GM18507 (cell line): ENCODE results near the gene CST7.
"Not testable (repeated sequence)": the region's sequence is repeated elsewhere in the genome, so short reads cannot be mapped to it uniquely, and the experiment has no call there.

Experiments
- DNase-seq: peaks from one replicate; pipeline ENCODE4 v3.0.0; 2011; ENCODE audit warnings: low read depth; ENCODE audit not compliant: insufficient read length; ENCODE audit errors: extremely low spot score
- FAIRE-seq: peaks from 2 replicates; lab custom pipeline; 2011; peaks lifted over from hg19 to GRCh38; lab: Jason Lieb, UNC

The CST7 gene

DNA sequence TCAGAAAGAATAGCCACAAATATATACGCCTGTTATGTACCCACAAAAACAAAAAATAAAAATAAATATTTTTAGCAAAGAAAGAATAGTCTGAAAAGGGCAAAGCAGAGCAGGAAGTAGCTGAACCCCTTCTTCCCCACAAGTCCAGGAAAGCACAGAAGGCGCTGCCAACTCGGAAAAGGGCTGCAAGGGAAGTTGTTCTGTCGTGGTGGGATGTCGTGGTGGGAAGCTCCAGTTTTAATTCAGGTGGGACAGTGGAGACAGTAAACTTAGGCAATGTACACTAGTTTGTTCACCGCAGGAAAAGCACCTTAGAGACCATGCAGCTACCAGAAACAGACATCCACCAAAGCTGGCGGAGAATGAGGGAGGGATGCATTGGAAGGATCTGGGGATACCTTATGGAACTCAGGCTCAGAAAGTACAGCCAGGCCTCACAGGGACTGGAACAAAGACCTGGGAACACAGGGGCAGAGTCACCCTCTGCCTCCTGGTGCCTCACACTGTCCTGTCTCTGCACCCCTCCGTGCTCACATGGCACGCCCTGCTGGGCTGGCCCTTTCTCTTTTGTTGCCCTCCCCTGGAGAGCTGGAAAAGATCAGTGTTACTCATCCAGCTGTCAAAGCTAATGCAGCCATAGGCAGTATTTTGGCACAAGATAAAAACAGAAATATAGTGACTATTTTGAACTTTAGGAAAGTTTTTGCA, 46.8 kb downstream of the CST7 start:
- DNase-seq = no peak
- no peak for FAIRE-seq

DNA sequence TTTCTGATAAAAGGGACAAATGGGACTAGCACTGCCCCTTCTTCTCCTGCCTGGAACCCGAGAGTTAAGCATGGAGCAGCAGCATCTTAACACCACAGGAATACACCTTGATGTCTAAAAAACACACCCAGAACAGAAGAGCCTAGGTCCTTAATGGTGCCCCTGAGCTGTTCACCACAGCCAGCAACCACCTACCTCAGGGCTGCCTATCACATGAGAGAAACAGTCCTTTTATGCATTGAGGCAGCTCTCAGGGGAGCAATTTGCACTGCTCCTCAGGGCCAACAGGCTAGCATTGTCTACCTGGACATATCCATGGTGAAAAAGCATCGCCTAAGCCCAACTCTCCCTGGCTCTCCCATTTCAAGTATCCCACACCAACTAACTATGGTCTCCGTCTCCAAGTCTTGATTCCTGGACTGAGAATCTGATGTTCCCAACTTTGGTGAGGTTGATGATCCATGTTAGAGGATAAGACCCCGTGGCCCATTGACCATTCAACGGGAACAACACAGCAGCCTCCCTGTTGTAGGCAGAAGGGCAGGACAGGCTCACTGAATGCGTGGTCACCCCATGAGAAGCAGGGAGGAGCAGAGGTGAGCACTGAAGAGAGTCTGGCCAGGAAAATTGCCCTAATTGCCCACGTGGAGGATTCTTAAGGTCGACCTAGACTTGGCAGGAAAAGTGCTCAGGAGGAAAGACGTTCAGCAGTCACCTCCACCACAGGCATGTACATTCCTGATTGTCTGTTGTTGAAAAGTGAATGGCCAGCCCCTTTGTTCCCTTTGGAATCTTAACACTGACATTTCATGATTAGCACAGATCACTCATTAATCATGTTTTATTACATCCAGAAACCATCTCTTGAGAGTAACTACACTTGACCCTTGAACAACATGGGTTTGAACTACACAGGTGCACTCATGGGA, 47.6 kb downstream of the CST7 start:
- no peak for DNase-seq
- no peak for FAIRE-seq

DNA sequence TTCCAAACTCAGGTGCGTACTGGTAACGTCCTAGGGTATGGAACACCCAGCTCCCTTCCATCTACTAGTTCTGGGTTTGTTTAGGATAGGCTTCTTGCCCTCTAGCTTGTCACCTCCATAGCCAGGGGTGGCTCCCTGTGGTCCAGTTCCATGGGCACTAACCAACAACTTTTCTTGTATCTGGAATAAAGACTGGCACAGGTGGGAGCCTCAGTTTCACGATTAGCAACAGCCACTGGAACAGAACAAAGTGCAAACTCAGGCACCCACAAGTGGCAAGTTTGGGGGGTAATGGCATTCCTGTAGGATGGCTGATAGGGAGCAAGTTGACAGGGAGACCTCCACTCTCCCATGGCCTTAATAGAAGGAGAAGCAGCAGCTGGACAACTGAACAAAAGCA, 49.1 kb downstream of the CST7 start:
- FAIRE-seq (no peak), DNase-seq (no peak)

DNA sequence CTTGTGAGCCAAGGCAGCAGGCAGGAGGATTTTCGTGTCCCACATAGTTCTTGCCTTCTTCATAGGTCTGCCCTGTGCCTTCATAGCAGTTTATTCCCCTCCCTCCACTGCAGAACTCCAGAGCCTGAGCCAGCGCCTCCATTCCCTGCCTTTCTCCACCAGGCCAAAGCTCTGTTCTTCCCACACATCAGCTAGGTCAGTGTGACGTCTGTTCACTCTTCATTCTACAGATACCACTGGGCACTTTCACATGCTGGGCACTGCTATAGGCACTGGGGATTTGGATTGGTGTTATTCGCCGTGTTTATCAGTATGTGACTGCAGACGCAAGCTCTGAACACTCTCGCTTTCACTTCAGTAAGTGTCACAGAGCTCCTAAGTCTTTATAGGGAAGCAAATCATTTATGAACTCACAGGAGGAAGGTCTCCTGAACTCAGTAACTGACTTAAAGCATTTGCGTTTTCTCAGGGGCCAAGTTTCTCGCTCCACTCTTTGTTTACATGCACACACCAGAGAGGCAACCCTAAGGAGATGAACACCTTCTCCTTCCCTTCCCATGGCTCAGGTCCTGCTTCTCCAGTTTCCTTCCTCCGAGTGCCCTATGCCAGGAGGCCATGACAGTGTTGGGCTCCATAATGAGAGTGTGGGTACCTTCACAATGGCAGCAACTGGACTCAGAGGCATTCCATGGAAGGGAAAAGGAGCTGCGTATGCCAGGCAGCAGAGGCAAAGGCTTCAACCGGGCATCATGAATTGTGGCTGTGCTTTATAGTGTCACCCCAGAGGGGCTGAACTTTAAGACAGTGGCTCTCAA, 49.8 kb downstream of the CST7 start:
- no peak for FAIRE-seq

GRCh38 chr20:24999568-24999967, 50.5 kb downstream of the CST7 start:
- FAIRE-seq (no peak), DNase-seq (no peak)

More for the DNA sequence above, 49.8 kb downstream of the CST7 start:
- no peak for DNase-seq

- FAIRE-seq (no peak), DNase-seq (no peak)
These were observed 51.3 kb downstream of the CST7 start for GRCh38 chr20:25000268-25000801.

GRCh38 chr20:25001323-25001722, 52.3 kb downstream of the CST7 start:
- not testable (repeated sequence) for DNase-seq, FAIRE-seq

- FAIRE-seq (no peak), DNase-seq (no peak)
These were observed 53.9 kb downstream of the CST7 start for GRCh38 chr20:25003002-25003401.

DNA sequence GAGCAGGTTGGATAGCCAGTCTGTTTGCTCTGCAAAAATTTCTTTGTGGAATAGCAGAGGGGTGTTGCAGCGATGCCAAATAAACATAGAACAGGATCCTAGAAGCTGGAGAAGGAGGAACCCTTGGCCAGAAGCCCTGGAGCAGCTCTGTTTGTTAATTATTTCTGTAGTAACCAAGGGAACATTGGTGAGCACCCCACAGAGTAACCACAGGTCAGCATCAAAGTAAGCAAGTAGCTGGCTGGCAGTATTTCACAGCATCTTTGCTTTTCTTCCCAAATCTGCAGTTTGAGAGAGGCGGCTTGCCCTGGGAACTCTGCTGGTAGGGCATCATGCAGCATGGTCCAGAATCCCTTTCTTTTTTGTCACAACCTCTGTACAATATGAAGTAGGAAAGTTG, 56.2 kb downstream of the CST7 start:
- DNase-seq = no peak
- FAIRE-seq = no peak

GRCh38 chr20:25005661-25006060, 56.6 kb downstream of the CST7 start:
- FAIRE-seq (no peak), DNase-seq (no peak)

DNA sequence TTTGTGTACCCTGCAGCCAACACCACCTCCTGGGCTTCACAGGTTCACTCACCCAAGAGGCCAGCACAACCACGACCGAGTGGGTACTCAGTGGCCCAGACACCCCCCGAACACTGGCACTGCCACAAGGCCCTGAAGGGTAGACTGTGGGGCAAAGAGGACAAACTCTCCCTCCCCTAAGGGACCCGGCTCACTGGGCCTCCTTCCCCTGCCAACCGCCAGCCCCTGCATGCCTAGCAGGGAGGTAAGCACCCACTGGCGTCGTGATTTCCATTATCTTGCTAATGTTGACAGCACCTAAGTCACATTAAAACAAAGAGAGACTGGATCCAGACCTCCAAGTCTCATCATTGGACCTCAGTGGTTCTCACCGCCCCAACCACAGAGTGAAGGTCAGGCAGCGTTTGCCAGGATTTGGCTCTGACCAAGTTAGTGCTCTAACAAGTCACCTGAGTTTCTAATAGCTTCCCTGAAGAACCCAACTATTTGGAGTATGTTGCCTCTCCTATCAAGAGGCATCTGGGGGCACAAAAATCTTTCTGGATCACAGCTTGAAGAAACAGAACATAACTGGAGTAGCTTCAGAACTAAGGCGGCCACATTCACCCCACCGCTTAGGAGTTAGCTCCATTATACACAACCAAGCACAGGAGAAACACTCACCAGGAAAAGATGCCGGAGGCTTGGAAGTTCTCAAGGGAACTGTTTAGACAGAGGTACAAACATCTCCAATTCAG, 57.5 kb downstream of the CST7 start:
- DNase-seq = no peak
- FAIRE-seq = no peak

DNA sequence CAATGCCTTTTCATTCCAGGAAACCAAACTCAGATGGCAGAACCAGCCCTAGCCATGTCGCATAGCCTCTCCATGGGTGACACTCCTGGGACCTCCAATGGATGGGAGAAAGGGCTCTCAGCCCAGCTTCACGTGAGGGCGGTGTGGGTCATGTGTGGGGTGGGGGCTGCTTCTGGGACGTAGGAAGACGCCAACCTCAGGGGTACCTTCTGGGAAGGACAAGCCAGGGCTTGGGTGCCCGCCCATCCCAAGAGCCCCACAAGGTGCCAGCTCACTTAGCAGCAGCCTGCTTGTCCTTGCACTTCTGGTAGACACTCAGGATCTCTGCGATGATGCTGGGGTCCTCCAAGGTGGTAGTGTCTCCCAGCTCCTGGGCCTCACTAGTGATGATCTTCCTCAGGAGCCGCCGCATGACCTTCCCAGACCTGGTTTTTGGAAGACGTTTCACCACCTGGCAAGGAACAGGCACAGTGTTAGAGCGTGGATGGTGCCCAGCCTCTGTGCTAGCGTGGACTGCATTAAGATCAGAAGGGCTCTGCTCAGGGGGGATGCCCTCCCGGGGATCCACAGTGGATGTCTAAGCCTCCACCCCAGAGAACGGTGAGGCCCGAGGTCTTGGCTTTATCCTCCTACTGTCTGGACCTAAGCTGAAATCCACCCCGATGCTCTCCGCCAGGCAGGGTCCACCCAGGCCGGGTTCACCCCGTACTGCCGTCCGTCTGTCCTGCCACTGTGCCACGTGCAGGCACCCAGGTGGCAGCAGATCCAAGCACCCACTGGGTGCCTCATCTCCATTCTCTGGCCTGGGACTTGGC, 58.6 kb downstream of the CST7 start:
- DNase-seq (no peak), FAIRE-seq (no peak)

GRCh38 chr20:25008388-25009217, 59.5 kb downstream of the CST7 start:
- FAIRE-seq = no peak

More at GRCh38 chr20:25008388-25009217, 59.5 kb downstream of the CST7 start:
- DNase-seq = no peak
